Measurements from ENCODE around the gene AP1S3. TPM values are rescaled to one million over a fixed set of nuclear protein-coding genes. Genes with fewer than 3 reads are reported as not detected.

AP1S3 gene
- polyA plus RNA-seq, 2 donors, result 2.2 to 5.7 TPM

- Histone ChIP-seq H3K4me3 (ENCODE audit: low read depth in 1 of 2, low read length in 2 of 2) (no peak overlapping the region), H3K36me3 (ENCODE audit: control insufficient read depth in 2 of 2, insufficient read depth in 2 of 2, low read length in 1 of 2) (no peaks in the 10 kb centered on the region), H3K4me1 (ENCODE audit: control insufficient read depth in 2 of 2, insufficient read depth in 2 of 2, low read length in 1 of 2) (no peaks in the 10 kb centered on the region), H3K9me3 (ENCODE audit: control insufficient read depth in 2 of 2, insufficient read depth in 1 of 2, low read depth in 1 of 2, low read length in 1 of 2) (peaks cover 0 to 2% of the 10 kb centered on the region in 2 donors), H3K27me3 (ENCODE audit: control insufficient read depth in 1 of 2, insufficient read depth in 2 of 2, low read length in 2 of 2) (no peaks in the 10 kb centered on the region), H3K27ac (ENCODE audit: low read depth in 2 of 2, low read length in 1 of 2) (no peak overlapping the region)
- 82 to 88% methylated on average over 4 of the region's 4 CpGs for WGBS, 2 donors
Measured at GRCh38 chr2:223736488-223736887, 100.9 kb downstream of the AP1S3 start.

GRCh38 chr2:223735659-223736244 lies 101.6 kb downstream of the AP1S3 start:
- WGBS, 2 donors, result 76 to 80% methylated on average over 4 of the region's 4 CpGs
- Histone ChIP-seq H3K27ac (ENCODE audit: low read depth in 2 of 2, low read length in 1 of 2) (no peak overlapping the region), H3K4me1 (ENCODE audit: control insufficient read depth in 2 of 2, insufficient read depth in 2 of 2, low read length in 1 of 2) (no peaks in the 10 kb centered on the region), H3K27me3 (ENCODE audit: control insufficient read depth in 1 of 2, insufficient read depth in 2 of 2, low read length in 2 of 2) (no peaks in the 10 kb centered on the region), H3K9me3 (ENCODE audit: control insufficient read depth in 2 of 2, insufficient read depth in 1 of 2, low read depth in 1 of 2, low read length in 1 of 2) (no peaks in the 10 kb centered on the region), H3K36me3 (ENCODE audit: control insufficient read depth in 2 of 2, insufficient read depth in 2 of 2, low read length in 1 of 2) (no peaks in the 10 kb centered on the region), H3K4me3 (ENCODE audit: low read depth in 1 of 2, low read length in 2 of 2) (no peak overlapping the region)

- H3K9me3 ChIP-seq (ENCODE audit: control insufficient read depth in 2 of 2, insufficient read depth in 1 of 2, low read depth in 1 of 2, low read length in 1 of 2), result no peaks in the 10 kb centered on the region
- 45 to 46% methylated on average over 5 of the region's 5 CpGs for WGBS, 2 donors
- no peaks in the 10 kb centered on the region for H3K27me3 ChIP-seq (ENCODE audit: control insufficient read depth in 1 of 2, insufficient read depth in 2 of 2, low read length in 2 of 2)
- H3K27ac ChIP-seq (ENCODE audit: low read depth in 2 of 2, low read length in 1 of 2), result no peak overlapping the region
- H3K4me3 ChIP-seq (ENCODE audit: low read depth in 1 of 2, low read length in 2 of 2), result no peak overlapping the region
- no peaks in the 10 kb centered on the region for H3K4me1 ChIP-seq (ENCODE audit: control insufficient read depth in 2 of 2, insufficient read depth in 2 of 2, low read length in 1 of 2)
- no peaks in the 10 kb centered on the region for H3K36me3 ChIP-seq (ENCODE audit: control insufficient read depth in 2 of 2, insufficient read depth in 2 of 2, low read length in 1 of 2)
Measured at GRCh38 chr2:223735035-223735640, 102.2 kb downstream of the AP1S3 start.

- no peaks in the 10 kb centered on the region for H3K27me3 ChIP-seq (ENCODE audit: control insufficient read depth in 1 of 2, insufficient read depth in 2 of 2, low read length in 2 of 2)
- no peaks in the 10 kb centered on the region for H3K4me1 ChIP-seq (ENCODE audit: control insufficient read depth in 2 of 2, insufficient read depth in 2 of 2, low read length in 1 of 2)
- H3K36me3 ChIP-seq (ENCODE audit: control insufficient read depth in 2 of 2, insufficient read depth in 2 of 2, low read length in 1 of 2), result no peaks in the 10 kb centered on the region
- 87 to 96% methylated on average over 2 of the region's 2 CpGs for WGBS, 2 donors
- no peak overlapping the region for H3K27ac ChIP-seq (ENCODE audit: low read depth in 2 of 2, low read length in 1 of 2)
- no peak overlapping the region for H3K4me3 ChIP-seq (ENCODE audit: low read depth in 1 of 2, low read length in 2 of 2)
- H3K9me3 ChIP-seq (ENCODE audit: control insufficient read depth in 2 of 2, insufficient read depth in 1 of 2, low read depth in 1 of 2, low read length in 1 of 2), result no peaks in the 10 kb centered on the region
Measured at GRCh38 chr2:223734346-223734745, 103.0 kb downstream of the AP1S3 start.

GRCh38 chr2:223732346-223732745 lies 105.0 kb downstream of the AP1S3 start:
- no peaks in the 10 kb centered on the region for H3K9me3 ChIP-seq (ENCODE audit: control insufficient read depth in 2 of 2, insufficient read depth in 1 of 2, low read depth in 1 of 2, low read length in 1 of 2)
- no peaks in the 10 kb centered on the region for H3K27me3 ChIP-seq (ENCODE audit: control insufficient read depth in 1 of 2, insufficient read depth in 2 of 2, low read length in 2 of 2)
- no peak overlapping the region for H3K27ac ChIP-seq (ENCODE audit: low read depth in 2 of 2, low read length in 1 of 2)
- no peaks in the 10 kb centered on the region for H3K36me3 ChIP-seq (ENCODE audit: control insufficient read depth in 2 of 2, insufficient read depth in 2 of 2, low read length in 1 of 2)
- no peaks in the 10 kb centered on the region for H3K4me1 ChIP-seq (ENCODE audit: control insufficient read depth in 2 of 2, insufficient read depth in 2 of 2, low read length in 1 of 2)
- WGBS, 2 donors, result 86 to 94% methylated on average over 3 of the region's 3 CpGs
- no peak overlapping the region for H3K4me3 ChIP-seq (ENCODE audit: low read depth in 1 of 2, low read length in 2 of 2)

GRCh38 chr2:223731503-223731902 lies 105.9 kb downstream of the AP1S3 start:
- no peak overlapping the region for H3K27ac ChIP-seq (ENCODE audit: low read depth in 2 of 2, low read length in 1 of 2)
- H3K9me3 ChIP-seq (ENCODE audit: control insufficient read depth in 2 of 2, insufficient read depth in 1 of 2, low read depth in 1 of 2, low read length in 1 of 2), result no peaks in the 10 kb centered on the region
- H3K36me3 ChIP-seq (ENCODE audit: control insufficient read depth in 2 of 2, insufficient read depth in 2 of 2, low read length in 1 of 2), result no peaks in the 10 kb centered on the region
- no peaks in the 10 kb centered on the region for H3K27me3 ChIP-seq (ENCODE audit: control insufficient read depth in 1 of 2, insufficient read depth in 2 of 2, low read length in 2 of 2)
- H3K4me3 ChIP-seq (ENCODE audit: low read depth in 1 of 2, low read length in 2 of 2), result no peak overlapping the region
- H3K4me1 ChIP-seq (ENCODE audit: control insufficient read depth in 2 of 2, insufficient read depth in 2 of 2, low read length in 1 of 2), result no peaks in the 10 kb centered on the region
- 70 to 80% methylated on average over 2 of the region's 2 CpGs for WGBS, 2 donors

- H3K9me3 ChIP-seq (ENCODE audit: control insufficient read depth in 2 of 2, insufficient read depth in 1 of 2, low read depth in 1 of 2, low read length in 1 of 2), result no peaks in the 10 kb centered on the region
- H3K27ac ChIP-seq (ENCODE audit: low read depth in 2 of 2, low read length in 1 of 2), result no peak overlapping the region
- whole genome bisulfite sequencing, 2 donors, result 94 to 96% methylated on average over 2 of the region's 2 CpGs
- no peaks in the 10 kb centered on the region for H3K36me3 ChIP-seq (ENCODE audit: control insufficient read depth in 2 of 2, insufficient read depth in 2 of 2, low read length in 1 of 2)
- H3K27me3 ChIP-seq (ENCODE audit: control insufficient read depth in 1 of 2, insufficient read depth in 2 of 2, low read length in 2 of 2), result no peaks in the 10 kb centered on the region
- H3K4me3 ChIP-seq (ENCODE audit: low read depth in 1 of 2, low read length in 2 of 2), result no peak overlapping the region
- no peaks in the 10 kb centered on the region for H3K4me1 ChIP-seq (ENCODE audit: control insufficient read depth in 2 of 2, insufficient read depth in 2 of 2, low read length in 1 of 2)
Measured at GRCh38 chr2:223729781-223730180, 107.6 kb downstream of the AP1S3 start.

- WGBS, 2 donors, result 57 to 58% methylated on average over 7 of the region's 7 CpGs
- Histone ChIP-seq H3K4me1 (ENCODE audit: control insufficient read depth in 2 of 2, insufficient read depth in 2 of 2, low read length in 1 of 2) (no peaks in the 10 kb centered on the region), H3K27ac (ENCODE audit: low read depth in 2 of 2, low read length in 1 of 2) (no peak overlapping the region), H3K9me3 (ENCODE audit: control insufficient read depth in 2 of 2, insufficient read depth in 1 of 2, low read depth in 1 of 2, low read length in 1 of 2) (no peaks in the 10 kb centered on the region), H3K36me3 (ENCODE audit: control insufficient read depth in 2 of 2, insufficient read depth in 2 of 2, low read length in 1 of 2) (no peaks in the 10 kb centered on the region), H3K4me3 (ENCODE audit: low read depth in 1 of 2, low read length in 2 of 2) (no peak overlapping the region), H3K27me3 (ENCODE audit: control insufficient read depth in 1 of 2, insufficient read depth in 2 of 2, low read length in 2 of 2) (no peaks in the 10 kb centered on the region)
Measured at GRCh38 chr2:223727562-223727961, 109.8 kb downstream of the AP1S3 start.

GRCh38 chr2:223725986-223726970 lies 111.1 kb downstream of the AP1S3 start:
- no peaks in the 10 kb centered on the region for H3K4me1 ChIP-seq (ENCODE audit: control insufficient read depth in 2 of 2, insufficient read depth in 2 of 2, low read length in 1 of 2)
- no peaks in the 10 kb centered on the region for H3K9me3 ChIP-seq (ENCODE audit: control insufficient read depth in 2 of 2, insufficient read depth in 1 of 2, low read depth in 1 of 2, low read length in 1 of 2)
- no peaks in the 10 kb centered on the region for H3K36me3 ChIP-seq (ENCODE audit: control insufficient read depth in 2 of 2, insufficient read depth in 2 of 2, low read length in 1 of 2)
- WGBS, 2 donors, result 87 to 93% methylated on average over 8 of the region's 8 CpGs
- H3K4me3 ChIP-seq (ENCODE audit: low read depth in 1 of 2, low read length in 2 of 2), result no peak overlapping the region
- no peak overlapping the region for H3K27ac ChIP-seq (ENCODE audit: low read depth in 2 of 2, low read length in 1 of 2)
- H3K27me3 ChIP-seq (ENCODE audit: control insufficient read depth in 1 of 2, insufficient read depth in 2 of 2, low read length in 2 of 2), result no peaks in the 10 kb centered on the region
